UCSD-AML1 (cell line): ENCODE data around the gene TMEM63A.
"Not testable (repeated sequence)": the region's sequence is repeated elsewhere in the genome, so short reads cannot be mapped to it uniquely, and the experiment has no call there.

ENCODE experiments used
- DNase-seq: peaks from one replicate; lab custom pipeline; 2025; ENCODE audit not compliant: unreplicated experiment; lab: John Stamatoyannopoulos, UW

Gene TMEM63A

DNA sequence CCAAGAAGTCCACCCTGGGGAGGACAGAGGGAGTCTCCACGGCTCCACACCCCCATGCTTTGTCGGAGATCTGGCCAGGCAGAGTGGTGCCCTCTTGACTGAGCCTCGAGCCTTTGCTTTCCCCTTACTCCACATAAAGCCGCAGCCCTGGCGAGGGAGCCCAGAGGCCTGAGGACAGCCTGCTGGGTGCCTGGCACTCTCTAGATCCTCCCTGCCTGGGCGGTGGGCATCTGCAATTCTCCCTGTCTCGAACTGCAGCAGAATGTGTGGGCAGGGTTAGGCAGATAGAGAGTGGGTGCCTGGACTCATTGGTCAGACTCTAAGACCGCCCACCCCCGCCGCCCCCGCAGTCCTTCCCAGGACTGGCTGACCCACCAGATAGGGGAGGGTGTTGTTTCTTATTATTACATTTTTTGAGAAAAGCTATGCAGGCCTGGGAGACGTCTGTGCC, 58.3 kb downstream of the TMEM63A start:
- DNase-seq: no peak

DNA sequence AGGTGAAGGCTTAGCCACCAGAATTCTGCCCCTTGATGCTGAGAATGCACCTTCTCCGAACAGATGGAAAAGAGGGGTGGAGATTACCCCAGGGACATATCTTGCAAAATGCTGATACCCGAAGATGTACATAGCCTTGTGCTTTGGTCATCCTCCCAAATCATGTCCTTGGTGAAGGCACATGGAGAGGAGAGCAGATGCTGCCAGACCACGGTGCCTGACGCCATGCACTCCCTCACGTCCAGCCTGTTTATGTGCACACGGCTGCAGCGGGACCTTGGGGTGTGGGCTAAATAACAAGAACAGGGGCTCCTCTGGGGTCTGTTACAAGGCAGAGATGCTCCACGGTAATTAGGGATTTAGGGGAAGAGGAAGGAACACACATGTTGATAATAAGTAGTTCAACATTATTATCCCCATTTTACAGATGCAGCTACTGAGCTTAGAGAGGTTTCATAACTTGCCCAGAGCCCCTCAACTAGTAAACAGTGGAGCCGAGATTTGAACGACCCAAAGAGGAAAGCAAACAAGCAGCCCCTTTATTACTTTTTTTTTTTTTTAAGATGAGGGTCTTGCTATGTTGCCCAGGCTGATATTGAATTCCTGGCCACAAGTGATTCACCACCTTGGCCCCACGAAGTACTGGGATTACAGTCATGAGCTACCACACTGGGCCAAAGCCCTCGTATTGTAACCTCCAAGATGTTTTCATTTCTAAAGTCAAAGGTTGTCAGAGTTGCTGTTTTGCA, 59.4 kb downstream of the TMEM63A start:
- DNase-seq: no peak

GRCh38 chr1:225820522-225821120, 61.6 kb downstream of the TMEM63A start:
- no peak for DNase-seq

DNA sequence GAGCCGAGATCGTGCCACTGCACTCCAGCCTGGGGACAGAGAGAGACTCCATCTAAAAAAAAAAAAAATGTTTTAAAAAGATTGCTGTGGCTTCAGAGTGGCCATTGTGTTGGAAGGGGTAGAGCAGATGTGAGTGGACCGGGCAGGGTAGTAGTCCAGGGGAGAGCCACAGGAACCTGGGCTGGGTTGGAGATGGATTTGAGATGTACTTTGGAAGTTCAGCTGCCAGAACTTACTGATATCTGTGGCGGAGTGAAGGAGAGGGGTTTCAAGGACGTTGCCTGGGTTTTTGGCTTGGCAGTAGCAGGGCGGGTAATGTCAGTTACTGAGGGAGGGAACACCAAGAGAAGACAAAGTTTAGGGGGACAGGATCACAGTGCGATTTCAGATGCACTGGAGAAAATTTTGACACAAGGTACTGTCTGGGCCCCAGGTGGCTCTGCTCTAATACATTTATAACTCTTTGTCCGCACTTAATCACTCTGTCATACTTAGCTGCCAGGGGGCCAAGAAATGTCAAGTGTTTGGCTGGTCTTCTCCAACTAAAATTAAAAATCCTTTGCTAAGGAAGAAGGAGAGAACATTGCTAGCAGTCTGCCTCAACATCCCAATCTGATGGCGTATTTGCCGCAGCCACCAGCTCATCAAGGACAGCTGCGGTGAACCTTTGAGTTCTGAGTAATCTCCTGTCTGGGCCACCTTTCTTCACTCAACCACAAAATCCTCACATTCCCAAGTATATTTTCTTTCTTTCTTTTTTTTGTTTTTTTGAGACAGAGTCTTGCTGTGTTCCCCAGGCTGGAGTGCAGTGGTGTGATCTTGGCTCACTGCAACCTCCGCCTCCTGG, 62.6 kb downstream of the TMEM63A start:
- no peak for DNase-seq

- no peak for DNase-seq
Measured at GRCh38 chr1:225818229-225818628, 64.0 kb downstream of the TMEM63A start.

GRCh38 chr1:225817611-225818061, 64.5 kb downstream of the TMEM63A start:
- DNase-seq: peak; percentile 38

GRCh38 chr1:225816643-225817538, 65.3 kb downstream of the TMEM63A start:
- no peak for DNase-seq

- DNase-seq: no peak
Measured at GRCh38 chr1:225815526-225816178, 66.5 kb downstream of the TMEM63A start.

DNA sequence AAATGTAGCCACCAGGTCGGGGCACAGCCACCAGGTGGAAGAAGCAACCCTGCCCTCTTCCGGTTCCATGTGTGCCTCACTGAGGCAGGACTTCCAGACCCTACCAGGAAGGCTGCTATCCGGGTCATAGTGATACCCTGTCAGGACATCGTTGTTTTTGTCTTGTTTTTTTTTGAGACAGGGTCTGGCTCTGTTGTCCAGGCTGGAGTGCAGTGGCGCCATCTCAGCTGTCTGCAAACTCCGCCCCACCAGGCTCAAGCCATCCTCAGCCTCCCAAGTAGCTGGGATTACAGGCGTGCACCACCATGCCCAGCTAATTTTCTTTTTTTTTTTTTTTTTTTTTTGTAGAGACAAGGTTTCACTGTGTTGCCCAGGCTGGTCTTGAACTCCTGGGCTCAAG, 67.1 kb downstream of the TMEM63A start:
- not testable (repeated sequence) for DNase-seq

- DNase-seq: no peak
Measured at GRCh38 chr1:225814381-225814780, 67.8 kb downstream of the TMEM63A start.

DNA sequence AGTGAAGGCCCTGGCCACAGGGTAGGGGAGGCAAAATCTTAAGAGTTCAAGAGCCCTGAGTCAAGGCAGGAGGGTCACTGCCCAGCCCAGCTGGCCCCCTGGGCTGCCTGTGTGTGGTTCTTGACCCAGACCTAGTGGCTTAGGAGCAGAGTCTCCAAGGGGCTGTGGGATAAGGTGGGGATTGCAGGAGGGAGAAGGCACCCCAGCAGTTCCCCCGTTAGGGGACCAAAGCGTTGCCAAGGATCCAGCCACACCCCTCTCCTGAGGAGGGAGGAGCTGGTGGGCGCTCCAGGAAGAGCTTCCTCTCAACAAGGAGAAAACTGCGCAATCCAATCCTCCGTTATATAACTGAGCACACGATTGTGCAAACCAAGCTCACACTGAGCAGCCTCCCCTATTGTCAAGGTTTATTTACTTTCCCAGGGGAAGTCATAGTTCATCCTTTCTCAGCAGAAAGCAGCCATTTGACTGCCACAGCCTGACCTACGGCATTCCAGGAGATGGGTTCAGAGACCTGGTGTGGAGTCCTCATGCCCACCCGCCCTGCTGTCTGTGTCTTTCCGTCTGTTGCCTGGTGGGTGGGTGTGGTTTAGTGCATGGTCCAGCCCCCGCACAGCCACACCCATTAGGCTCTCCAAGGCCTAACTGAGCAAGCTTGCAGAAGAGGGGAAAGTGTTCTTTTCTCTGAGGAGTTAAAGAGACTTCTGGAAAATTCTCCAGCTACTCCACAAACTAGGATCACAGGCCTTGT, 68.8 kb downstream of the TMEM63A start:
- DNase-seq: peak; percentile 28

GRCh38 chr1:225812488-225813213, 69.5 kb downstream of the TMEM63A start:
- DNase-seq: no peak

GRCh38 chr1:225811622-225812487, 70.3 kb downstream of the TMEM63A start:
- DNase-seq: no peak

- not testable (repeated sequence) for DNase-seq
Measured at GRCh38 chr1:225810579-225811538, 71.3 kb downstream of the TMEM63A start.

- peak; percentile 87 for DNase-seq
Measured at GRCh38 chr1:225809842-225810578, 72.2 kb downstream of the TMEM63A start, which contains the start of gene EPHX1. TSS of gene EPHX1 (plus strand) at chr1:225810124. CDS start at chr1:225828730, 18,606 bp downstream.

DNA sequence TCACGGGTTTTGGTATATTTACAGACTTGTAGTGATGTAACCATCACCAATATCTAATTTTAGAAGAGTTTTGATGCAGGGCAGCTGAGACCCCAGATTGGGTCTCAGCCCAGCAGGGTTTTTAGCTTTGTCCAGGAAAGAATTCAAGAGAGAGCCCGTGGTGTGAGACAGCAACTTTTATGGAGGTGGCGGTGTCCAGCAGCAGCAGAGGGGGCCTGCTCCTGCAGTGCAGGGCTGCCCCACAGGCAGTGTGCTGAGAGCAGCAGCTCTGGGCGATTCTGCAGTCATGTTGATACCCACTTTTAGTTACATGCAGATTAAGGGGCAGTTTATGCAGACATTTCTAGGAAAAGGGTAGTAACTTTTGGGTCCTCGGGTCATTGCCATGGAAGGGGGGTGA, 74.0 kb downstream of the TMEM63A start:
- no peak for DNase-seq
